Natural killer cell (primary cell): Measurements from ENCODE around the gene SLC37A2. TPM values are rescaled to one million over a fixed set of nuclear protein-coding genes. Genes with fewer than 3 reads are reported as not detected.

ENCODE experiments used
- ATAC-seq, 3 donors: fragments of 150-1000 bp in 2 of 3; fragments of 200-7000 bp in 1 of 3; cut with Tn5 transposase; 1 replicate in 1 of 3; 2 replicates in 2 of 3; pipeline ENCODE4 v1.10.0; 2021; ENCODE audit warnings: mild to moderate bottlenecking in 2 of 3, moderate library complexity in 2 of 3
- DNase-seq, 2 donors: peaks; one replicate each; pipeline versions ENCODE4 v3.0.0 to v3.0.0-alpha.2; 2013 to 2021; ENCODE audit warnings: mixed read lengths in 1 of 2
- H3K27ac ChIP-seq: one replicate; pipeline ENCODE4 v1.5.1; 2013; ENCODE audit warnings: mild to moderate bottlenecking, low read length
- H3K27me3 ChIP-seq: one replicate; pipeline ENCODE4 v1.6.1; 2013; ENCODE audit warnings: low read length; ENCODE audit not compliant: control insufficient read depth, insufficient read depth
- H3K36me3 ChIP-seq: one replicate; pipeline ENCODE4 v1.6.1; 2013; ENCODE audit warnings: low read length; ENCODE audit not compliant: control insufficient read depth, insufficient read depth
- H3K4me1 ChIP-seq: one replicate; pipeline ENCODE4 v1.6.1; 2013; ENCODE audit warnings: low read length; ENCODE audit not compliant: control insufficient read depth, insufficient read depth
- H3K4me3 ChIP-seq: one replicate; pipeline ENCODE4 v1.5.1; 2013; ENCODE audit warnings: low read length
- H3K9me3 ChIP-seq: one replicate; pipeline ENCODE4 v1.6.1; 2013; ENCODE audit warnings: low read length; ENCODE audit not compliant: control insufficient read depth, insufficient read depth
- H3K27ac Mint-ChIP-seq, 2 donors: one replicate each; pipeline ENCODE4 v1.8.0; 2022; ENCODE audit warnings: mild to moderate bottlenecking in 2 of 2, mixed read lengths in 2 of 2, moderate library complexity in 1 of 2
- H3K27me3 Mint-ChIP-seq, 2 donors: one replicate each; pipeline ENCODE4 v1.8.0; 2022; ENCODE audit warnings: low read depth in 2 of 2, mixed read lengths in 2 of 2
- H3K36me3 Mint-ChIP-seq: one replicate; pipeline ENCODE4 v1.8.0; 2022; ENCODE audit warnings: mixed read lengths
- H3K4me1 Mint-ChIP-seq, 2 donors: one replicate each; pipeline ENCODE4 v1.8.0; 2022; ENCODE audit warnings: mixed read lengths in 2 of 2
- H3K4me3 Mint-ChIP-seq: one replicate; pipeline ENCODE4 v1.8.0; 2022; ENCODE audit warnings: mild to moderate bottlenecking, moderate library complexity, mixed read lengths
- H3K9me3 Mint-ChIP-seq, 2 donors: one replicate each; pipeline ENCODE4 v1.8.0; 2022; ENCODE audit warnings: mixed read lengths in 2 of 2
- WGBS: methylation state at CpG from one replicate; pipeline ENCODE4 v1.1.7; 2013; ENCODE audit warnings: missing lambda C conversion rate; ENCODE audit not compliant: insufficient coverage; 5-methylcytosine and 5-hydroxymethylcytosine counted together
- intact Hi-C: fragments of 100-400 bp; cut with micrococcal nuclease; formaldehyde crosslinking; loops from one replicate; pipeline ENCODE4 v1.14.2; 2022
- total RNA-seq, 4 donors: library from RNA; stranded (reverse); fragments of 120-200 nt in 1 of 4; gene quantifications; one replicate each; pipeline versions ENCODE4 v1.2.3 to v1.2.4, GENCODE V29; 2013 to 2022
- TF ChIP-seq, protein P1 (sequence below): fragments of 200-600 bp; IDR thresholded peaks from one replicate; pipeline ENCODE4 v1.8.0; 2022; ENCODE audit warnings: antibody characterized with exemption

SLC37A2 gene
- total RNA-seq, 3 donors from 2014 or later (not counting 1 experiment from before 2014, with no cell fraction given), result 1.0 to 3.2 (median 1.8) TPM

DNA sequence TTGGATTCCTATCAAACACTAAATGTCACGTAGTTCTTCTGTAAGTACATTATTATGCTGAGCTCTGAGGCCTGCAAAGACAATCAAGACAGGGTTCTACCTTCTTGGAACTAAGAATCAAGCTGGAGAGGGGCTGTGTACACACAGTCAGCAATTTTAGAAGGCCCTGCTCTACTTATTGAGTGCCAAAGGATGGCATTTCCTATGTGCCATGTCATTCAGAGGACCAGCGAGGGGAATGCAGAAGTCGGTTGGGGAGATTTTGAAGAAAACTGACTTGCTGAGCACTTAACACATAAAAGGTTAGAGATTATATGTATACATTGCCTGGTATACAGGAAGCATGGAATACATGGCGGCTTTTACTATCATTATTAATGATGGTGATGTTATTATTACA lies 5.3 kb downstream of the SLC37A2 start:
- no peaks in the 10 kb centered on the region for H3K9me3 ChIP-seq

DNA sequence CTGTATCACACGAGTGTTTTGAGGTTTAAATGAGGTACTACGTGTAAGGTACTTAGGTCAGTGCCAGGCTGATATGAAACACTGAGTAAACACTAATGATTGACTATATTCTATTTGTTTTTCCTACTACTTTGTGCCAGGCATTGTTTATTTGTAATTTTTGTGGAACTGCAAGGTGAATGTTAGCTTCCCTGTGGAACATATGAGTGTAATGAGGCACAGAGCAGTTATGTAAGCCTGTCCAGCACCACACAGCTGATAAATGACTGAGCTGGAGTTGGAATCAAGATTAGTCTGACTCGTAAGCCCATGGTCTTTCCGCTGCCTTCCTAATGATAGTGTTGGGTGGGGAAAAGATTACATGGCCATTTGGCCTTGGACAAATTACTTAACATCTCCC lies 5.9 kb downstream of the SLC37A2 start:
- ATAC-seq (no peak), DNase-seq (no peak)
- Mint-ChIP-seq H3K27ac (peak overlapping the region in 1 of 2 donors; percentile 87), H3K4me1 (peaks cover 9 to 33% of the 10 kb centered on the region in 2 donors), H3K27me3 (peaks cover 6 to 10% of the 10 kb centered on the region in 2 donors), H3K4me3 (no peak overlapping the region), H3K9me3 (no peaks in the 10 kb centered on the region), H3K36me3 (no peaks in the 10 kb centered on the region)
- H3K4me1 ChIP-seq, result peaks cover 47% of the 10 kb centered on the region
- no peak overlapping the region for H3K27ac ChIP-seq
- H3K4me3 ChIP-seq, result no peak overlapping the region
- H3K9me3 ChIP-seq, result no peaks in the 10 kb centered on the region
- TF ChIP-seq, protein P1, sequence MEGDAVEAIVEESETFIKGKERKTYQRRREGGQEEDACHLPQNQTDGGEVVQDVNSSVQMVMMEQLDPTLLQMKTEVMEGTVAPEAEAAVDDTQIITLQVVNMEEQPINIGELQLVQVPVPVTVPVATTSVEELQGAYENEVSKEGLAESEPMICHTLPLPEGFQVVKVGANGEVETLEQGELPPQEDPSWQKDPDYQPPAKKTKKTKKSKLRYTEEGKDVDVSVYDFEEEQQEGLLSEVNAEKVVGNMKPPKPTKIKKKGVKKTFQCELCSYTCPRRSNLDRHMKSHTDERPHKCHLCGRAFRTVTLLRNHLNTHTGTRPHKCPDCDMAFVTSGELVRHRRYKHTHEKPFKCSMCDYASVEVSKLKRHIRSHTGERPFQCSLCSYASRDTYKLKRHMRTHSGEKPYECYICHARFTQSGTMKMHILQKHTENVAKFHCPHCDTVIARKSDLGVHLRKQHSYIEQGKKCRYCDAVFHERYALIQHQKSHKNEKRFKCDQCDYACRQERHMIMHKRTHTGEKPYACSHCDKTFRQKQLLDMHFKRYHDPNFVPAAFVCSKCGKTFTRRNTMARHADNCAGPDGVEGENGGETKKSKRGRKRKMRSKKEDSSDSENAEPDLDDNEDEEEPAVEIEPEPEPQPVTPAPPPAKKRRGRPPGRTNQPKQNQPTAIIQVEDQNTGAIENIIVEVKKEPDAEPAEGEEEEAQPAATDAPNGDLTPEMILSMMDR, result no peak
- intact Hi-C loops, result no loop called here
- WGBS, result 100% methylated on average over 1 of the region's 4 CpGs
- no peaks in the 10 kb centered on the region for H3K36me3 ChIP-seq
- H3K27me3 ChIP-seq, result no peaks in the 10 kb centered on the region

More for the DNA sequence above, 5.3 kb downstream of the SLC37A2 start:
- Mint-ChIP-seq H3K9me3 (no peaks in the 10 kb centered on the region), H3K27me3 (peaks cover 6 to 10% of the 10 kb centered on the region in 2 donors), H3K27ac (no peak overlapping the region), H3K4me3 (no peak overlapping the region), H3K4me1 (peaks cover 9 to 31% of the 10 kb centered on the region in 2 donors), H3K36me3 (no peaks in the 10 kb centered on the region)
- Histone ChIP-seq H3K27ac (no peak overlapping the region), H3K4me1 (peaks cover 47% of the 10 kb centered on the region), H3K36me3 (no peaks in the 10 kb centered on the region), H3K4me3 (no peak overlapping the region), H3K27me3 (no peaks in the 10 kb centered on the region)
- TF ChIP-seq, protein P1, result no peak
- ATAC-seq (no peak), DNase-seq (no peak)
- intact Hi-C loops, result no loop called here
- WGBS, result 76% methylated on average over 3 of the region's 4 CpGs

DNA sequence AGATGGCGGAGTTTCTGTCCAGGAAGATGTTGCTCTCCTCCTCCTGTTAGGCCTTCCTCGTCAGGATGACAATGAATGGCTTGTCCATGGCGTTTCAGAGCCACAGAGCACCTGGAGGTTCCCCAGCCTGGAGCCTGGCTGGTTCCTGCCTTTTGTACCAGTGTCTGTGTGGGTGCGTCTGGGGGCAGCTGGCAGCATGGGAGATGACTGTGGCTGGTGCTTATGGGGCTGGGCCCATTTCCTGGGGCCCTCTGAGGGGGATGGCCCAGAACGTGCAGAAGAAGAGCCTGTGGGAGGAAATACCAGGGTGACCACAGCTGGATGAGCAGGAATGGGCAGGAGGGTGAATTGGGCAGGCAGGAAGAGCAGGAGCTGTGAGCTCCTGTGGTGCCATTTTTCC lies 6.7 kb downstream of the SLC37A2 start:
- peaks cover 9 to 36% of the 10 kb centered on the region in 2 donors for H3K4me1 Mint-ChIP-seq
- peak overlapping the region in 1 of 2 donors; percentile 87 for H3K27ac Mint-ChIP-seq
- TF ChIP-seq, protein P1, result no peak
- H3K9me3 Mint-ChIP-seq, result no peaks in the 10 kb centered on the region
- Histone ChIP-seq H3K36me3 (no peaks in the 10 kb centered on the region), H3K9me3 (no peaks in the 10 kb centered on the region), H3K4me3 (no peak overlapping the region), H3K27ac (peak overlapping the region; percentile 54), H3K27me3 (no peaks in the 10 kb centered on the region), H3K4me1 (peaks cover 48% of the 10 kb centered on the region)
- H3K36me3 Mint-ChIP-seq, result no peaks in the 10 kb centered on the region
- H3K27me3 Mint-ChIP-seq, result peaks cover 2 to 10% of the 10 kb centered on the region in 2 donors
- H3K4me3 Mint-ChIP-seq, result no peak overlapping the region
- no peak for ATAC-seq
- intact Hi-C loops, result no loop called here
- WGBS, result 67% methylated on average over 5 of the region's 5 CpGs
- no peak for DNase-seq

DNA sequence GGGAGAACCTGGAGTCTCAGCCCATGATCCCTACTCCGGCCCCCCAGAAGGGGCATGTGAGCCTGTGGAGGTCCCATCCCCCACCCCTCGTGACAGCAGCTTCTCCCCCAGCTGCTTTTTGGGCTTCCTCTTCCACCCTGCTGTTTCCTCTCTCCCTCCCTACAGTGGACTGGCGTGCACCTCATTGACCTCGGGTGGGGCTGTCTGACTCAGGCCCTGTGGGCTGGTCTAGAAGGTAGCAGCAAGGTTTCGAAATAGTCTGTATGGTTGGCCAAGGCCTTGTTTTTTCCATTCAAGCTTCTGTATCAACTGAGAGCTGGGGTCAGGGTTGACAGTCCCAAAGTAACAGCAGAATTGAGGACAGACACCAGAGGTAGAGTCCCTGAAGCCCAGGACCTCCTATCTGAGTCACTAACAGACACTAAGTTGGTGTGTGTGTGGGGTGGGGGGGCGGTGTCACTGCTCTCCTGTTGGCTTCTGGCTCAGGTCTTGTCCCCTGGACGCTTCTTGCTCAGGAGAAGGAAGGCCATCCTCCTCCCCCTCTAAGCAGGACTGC lies 7.7 kb downstream of the SLC37A2 start:
- peaks cover 53% of the 10 kb centered on the region for H3K4me1 ChIP-seq
- H3K9me3 Mint-ChIP-seq, result no peaks in the 10 kb centered on the region
- 35% methylated on average over 7 of the region's 7 CpGs for WGBS
- no peaks in the 10 kb centered on the region for H3K27me3 ChIP-seq
- no peaks in the 10 kb centered on the region for H3K9me3 ChIP-seq
- no peaks in the 10 kb centered on the region for H3K36me3 Mint-ChIP-seq
- H3K4me3 ChIP-seq, result no peak overlapping the region
- peak; percentile 86 to 87 (median 87) for ATAC-seq
- H3K27ac ChIP-seq, result peak overlapping the region; percentile 54
- H3K36me3 ChIP-seq, result no peaks in the 10 kb centered on the region
- peak in 1 of 2 donors; percentile 10 for DNase-seq
- no peak overlapping the region for H3K4me3 Mint-ChIP-seq
- H3K27ac Mint-ChIP-seq, result peak overlapping the region; percentile 61 to 87
- peaks cover 2 to 10% of the 10 kb centered on the region in 2 donors for H3K27me3 Mint-ChIP-seq
- TF ChIP-seq, protein P1, result no peak
- peaks cover 9 to 36% of the 10 kb centered on the region in 2 donors for H3K4me1 Mint-ChIP-seq
- intact Hi-C loops, result no loop called here
